GM23248 (cell line): ENCODE measurements around the gene TPGS1. TPM values are rescaled to one million over a fixed set of nuclear protein-coding genes. Genes with fewer than 3 reads are reported as not detected.

ENCODE experiments used
- DNase-seq: peaks from one replicate; pipeline ENCODE4 v3.0.0-alpha.2; 2015
- H2AFZ ChIP-seq: fragments of 200-600 bp; sonication (generic); 2 replicates; pipeline ENCODE4 v1.6.1; 2016; ENCODE audit warnings: antibody characterized with exemption
- H3F3A ChIP-seq: fragments of 200-600 bp; sonication (generic); 2 replicates; pipeline ENCODE4 v1.6.1; 2016; ENCODE audit warnings: mild to moderate bottlenecking, antibody characterized with exemption, mixed run types; ENCODE audit not compliant: insufficient read depth
- H3K27ac ChIP-seq: fragments of 200-600 bp; sonication (generic); 2 replicates; pipeline ENCODE4 v1.5.1; 2016; ENCODE audit warnings: mild to moderate bottlenecking
- H3K27me3 ChIP-seq: fragments of 200-600 bp; sonication (generic); replicated peaks from 2 replicates; pipeline ENCODE4 v1.6.1; 2016; ENCODE audit warnings: mild to moderate bottlenecking; ENCODE audit not compliant: insufficient read depth
- H3K36me3 ChIP-seq: fragments of 200-600 bp; sonication (generic); 2 replicates; pipeline ENCODE4 v1.6.1; 2016; ENCODE audit warnings: low read depth, mild to moderate bottlenecking
- H3K4me1 ChIP-seq: fragments of 200-600 bp; sonication (generic); 2 replicates; pipeline ENCODE4 v1.6.1; 2016; ENCODE audit warnings: mild to moderate bottlenecking; ENCODE audit not compliant: insufficient read depth
- H3K4me2 ChIP-seq: fragments of 200-600 bp; sonication (generic); one replicate; pipeline ENCODE4 v1.6.1; 2016; ENCODE audit warnings: mild to moderate bottlenecking; ENCODE audit not compliant: unreplicated experiment
- H3K4me3 ChIP-seq: fragments of 200-600 bp; sonication (generic); 2 replicates; pipeline ENCODE4 v1.5.1; 2016; ENCODE audit warnings: mild to moderate bottlenecking
- H3K79me2 ChIP-seq: fragments of 200-600 bp; sonication (generic); 2 replicates; pipeline ENCODE4 v1.6.1; 2016; ENCODE audit warnings: mild to moderate bottlenecking; ENCODE audit not compliant: insufficient read depth
- H3K9ac ChIP-seq: fragments of 200-600 bp; sonication (generic); 2 replicates; pipeline ENCODE4 v1.6.1; 2016; ENCODE audit warnings: mild to moderate bottlenecking
- H3K9me2 ChIP-seq: fragments of 200-600 bp; sonication (generic); 2 replicates; pipeline ENCODE4 v1.6.1; 2016; ENCODE audit warnings: mixed run types, mild to moderate bottlenecking, moderate library complexity; ENCODE audit not compliant: insufficient read depth
- H3K9me3 ChIP-seq: fragments of 200-600 bp; sonication (generic); one replicate; pipeline ENCODE4 v1.6.1; 2017; ENCODE audit warnings: low read depth
- H4K20me1 ChIP-seq: fragments of 200-600 bp; sonication (generic); 2 replicates; pipeline ENCODE4 v1.6.0; 2016; ENCODE audit not compliant: insufficient read depth
- EZH2 ChIP-seq: fragments of 200-600 bp; sonication (generic); IDR thresholded peaks from 2 replicates; pipeline ENCODE4 v1.6.1; 2018; ENCODE audit warnings: antibody characterized with exemption, mild to moderate bottlenecking; ENCODE audit not compliant: insufficient read depth, poor library complexity, severe bottlenecking
- EZH2phosphoT487 ChIP-seq: fragments of 200-600 bp; sonication (generic); IDR thresholded peaks from 2 replicates; pipeline ENCODE4 v1.6.1; 2018; ENCODE audit warnings: antibody characterized with exemption, moderate library complexity, mild to moderate bottlenecking, low read depth; ENCODE audit not compliant: insufficient read depth
- WGBS, 2 experiments: methylation state at CpG; one replicate each; pipeline ENCODE4 v1.1.6; 2015 to 2017; ENCODE audit warnings: low lambda C conversion rate in 2 of 2, low coverage in 1 of 2; ENCODE audit errors: missing lambda C conversion rate in 2 of 2; 5-methylcytosine and 5-hydroxymethylcytosine counted together
- in situ Hi-C: fragments of 300-500 bp; cut with MboI; formaldehyde crosslinking; loops from 2 replicates; pipeline ENCODE4 v1.15.0; 2020
- polyA plus RNA-seq: library from polyadenylated mRNA; unstranded; fragments of >200 nt; fragmentation: Nextera tagmentation; extraction: Ambion mirVana; gene quantifications from 2 replicates; pipeline ENCODE4 v1.2.1, GENCODE V29; 2016
- total RNA-seq: library from RNA; depleted of rRNA; stranded (reverse); fragments of >200 nt; shearing (Covaris generic); gene quantifications from 2 replicates; pipeline ENCODE4 v1.2.3, GENCODE V29; 2014

The TPGS1 gene
- total and polyA plus RNA-seq, 2 experiments from 2014 or later = 22.0 to 60.5 TPM

DNA sequence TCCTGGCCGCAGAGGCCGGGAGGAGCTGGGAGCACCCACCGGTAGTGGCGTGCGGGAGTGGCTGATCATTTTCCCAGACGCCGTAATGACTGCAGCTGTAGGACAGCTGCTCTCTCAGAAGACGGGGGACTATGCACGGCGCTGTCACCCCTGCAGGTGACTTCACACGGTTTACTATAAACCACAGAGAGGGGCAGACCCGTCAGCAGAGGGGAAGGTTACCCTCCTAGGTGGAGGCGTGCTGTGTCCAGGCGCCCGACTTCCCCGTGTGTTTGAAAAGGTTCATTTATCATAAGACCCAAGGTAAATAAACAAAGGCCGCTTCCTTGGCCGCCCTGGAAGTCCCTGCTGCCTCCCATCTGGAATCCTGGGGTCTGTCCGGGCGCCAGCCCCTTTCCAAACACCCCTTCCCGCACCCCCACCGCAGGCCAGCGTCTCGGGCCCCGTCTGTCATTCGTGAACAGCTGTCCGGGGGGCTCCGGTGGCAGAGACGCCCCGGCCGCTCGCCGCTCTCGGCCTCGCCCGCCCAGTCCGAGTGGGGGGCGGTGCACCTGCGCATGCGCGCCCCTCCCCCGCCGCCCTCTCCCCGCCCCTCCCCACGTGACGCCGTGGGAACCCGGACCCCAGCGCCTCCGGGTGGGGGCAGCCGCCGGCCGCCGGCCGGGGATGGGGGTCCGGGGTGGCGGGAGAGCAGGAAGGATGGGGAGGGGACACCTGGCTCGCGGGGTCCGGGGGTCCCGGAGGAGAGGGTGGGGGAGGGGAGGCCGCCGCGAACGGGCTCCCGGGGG lies 47.4 kb upstream of the TPGS1 start:
- H3K9me3 ChIP-seq = no peaks in the 10 kb centered on the region
- no peak overlapping the region for H3K27ac ChIP-seq
- no peaks in the 10 kb centered on the region for H3K4me1 ChIP-seq
- peak overlapping the region; percentile 13; the same call in 1 of the 2 replicates for H3K4me3 ChIP-seq
- 2 to 5% methylated on average over 30 to 62 of the region's 66 CpGs for WGBS, 2 experiments
- H3K9me2 ChIP-seq = no peaks in the 10 kb centered on the region
- no peaks in the 10 kb centered on the region for H3F3A ChIP-seq
- H3K9ac ChIP-seq = no peak overlapping the region
- TF ChIP-seq EZH2 (peak; percentile 91), EZH2phosphoT487 (peak; percentile 61; the same call in 1 of the 2 replicates)
- DNase-seq = peak; percentile 36
- H3K79me2 ChIP-seq = no peaks in the 10 kb centered on the region
- H2AFZ ChIP-seq = no peak overlapping the region
- in situ Hi-C loops = no loop called here
- no peak overlapping the region for H3K4me2 ChIP-seq
- peaks cover 19% of the 10 kb centered on the region for H3K27me3 ChIP-seq
- no peaks in the 10 kb centered on the region for H4K20me1 ChIP-seq
- H3K36me3 ChIP-seq = no peaks in the 10 kb centered on the region

- Histone ChIP-seq H3K79me2 (no peaks in the 10 kb centered on the region), H3F3A (no peaks in the 10 kb centered on the region), H3K36me3 (no peaks in the 10 kb centered on the region), H2AFZ (no peak within 1 kb of the TSS), H4K20me1 (no peaks in the 10 kb centered on the region), H3K9me3 (no peaks in the 10 kb centered on the region), H3K9ac (no peak within 1 kb of the TSS), H3K4me1 (no peaks in the 10 kb centered on the region), H3K4me3 (peak within 1 kb of the TSS; percentile 13; the same call in 1 of the 2 replicates), H3K9me2 (no peaks in the 10 kb centered on the region), H3K4me2 (no peak within 1 kb of the TSS), H3K27ac (no peak within 1 kb of the TSS), H3K27me3 (peaks cover 19% of the 10 kb centered on the region)
- WGBS, 2 experiments = 0 to 2% methylated on average over 3 to 67 of the region's 85 CpGs
- 0 out of 2 replicates have a peak, but pooled peaks have one; percentile 39 for TF ChIP-seq EZH2phosphoT487
- no peak for TF ChIP-seq EZH2
- no peak for DNase-seq
- in situ Hi-C loops = no loop called here
Observed at GRCh38 chr19:460877-461720, 46.2 kb upstream of the TPGS1 start, which contains the start of gene SHC2. Gene SHC2, minus strand, starts transcription at chr19:461033. Its CDS starts 37 bp downstream, at chr19:460996.

DNA sequence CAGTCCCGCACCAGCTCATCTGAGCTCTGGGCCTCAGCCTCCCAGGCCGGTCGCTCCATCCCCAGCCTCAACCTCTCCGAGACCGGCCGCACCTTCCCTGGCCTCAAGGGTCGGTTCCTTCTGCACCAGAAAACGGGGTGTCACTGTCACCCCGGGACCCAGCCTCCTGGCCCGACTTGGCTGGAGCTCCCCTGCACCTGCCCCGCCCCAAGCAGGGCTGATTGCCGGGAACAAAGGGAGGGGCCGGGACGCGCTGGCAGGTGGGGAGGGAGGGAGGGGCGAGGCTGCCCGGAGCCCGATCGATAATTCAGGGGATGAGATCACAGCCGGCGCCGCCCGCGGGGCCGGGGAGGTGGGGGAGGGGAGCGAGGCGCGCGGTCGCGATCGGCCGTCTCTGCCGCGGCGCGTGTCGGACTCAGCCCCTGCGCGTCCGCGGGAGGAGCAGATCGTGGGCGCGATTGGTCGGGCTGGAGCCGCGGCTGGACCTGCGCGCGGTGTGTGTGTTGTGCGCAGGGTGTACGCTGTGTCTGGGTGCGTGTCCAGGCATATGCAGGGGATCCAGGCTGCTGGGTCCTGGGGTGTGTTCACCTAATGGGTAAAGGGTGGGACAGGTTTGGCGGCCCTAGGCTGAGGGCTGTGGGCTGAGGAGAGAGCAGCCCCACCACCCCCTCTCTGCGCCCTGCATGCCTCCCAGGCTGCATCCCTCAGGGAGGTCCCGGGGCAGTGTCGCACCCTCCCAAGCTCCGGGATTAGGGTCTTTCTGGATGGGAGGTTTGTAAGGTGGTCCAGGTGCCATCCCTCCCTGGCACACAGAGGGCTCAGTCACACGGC lies 45.4 kb upstream of the TPGS1 start:
- no peaks in the 10 kb centered on the region for H3K9me3 ChIP-seq
- H3F3A ChIP-seq = no peaks in the 10 kb centered on the region
- H3K4me3 ChIP-seq = no peak overlapping the region
- in situ Hi-C loops = no loop called here
- WGBS, 2 experiments = 12 to 14% methylated on average over 32 to 57 of the region's 60 CpGs
- no peaks in the 10 kb centered on the region for H3K79me2 ChIP-seq
- no peaks in the 10 kb centered on the region for H3K36me3 ChIP-seq
- no peak overlapping the region for H2AFZ ChIP-seq
- H3K27me3 ChIP-seq = peaks cover 19% of the 10 kb centered on the region
- DNase-seq = peak; percentile 12
- H3K27ac ChIP-seq = no peak overlapping the region
- TF ChIP-seq EZH2phosphoT487 = no peak
- peak; percentile 40 for TF ChIP-seq EZH2
- no peaks in the 10 kb centered on the region for H4K20me1 ChIP-seq
- H3K4me2 ChIP-seq = no peak overlapping the region
- no peaks in the 10 kb centered on the region for H3K9me2 ChIP-seq
- no peak overlapping the region for H3K9ac ChIP-seq
- no peaks in the 10 kb centered on the region for H3K4me1 ChIP-seq
